NCI-H526 (cell line): ENCODE measurements around the gene SPACA4.
"Not testable (repeated sequence)": the region's sequence is repeated elsewhere in the genome, so short reads cannot be mapped to it uniquely, and the experiment has no call there.

Experiments used
- DNase-seq, 2 experiments: peaks; one replicate each; lab custom pipeline; 2025; lab: John Stamatoyannopoulos, UW

Gene SPACA4

DNA sequence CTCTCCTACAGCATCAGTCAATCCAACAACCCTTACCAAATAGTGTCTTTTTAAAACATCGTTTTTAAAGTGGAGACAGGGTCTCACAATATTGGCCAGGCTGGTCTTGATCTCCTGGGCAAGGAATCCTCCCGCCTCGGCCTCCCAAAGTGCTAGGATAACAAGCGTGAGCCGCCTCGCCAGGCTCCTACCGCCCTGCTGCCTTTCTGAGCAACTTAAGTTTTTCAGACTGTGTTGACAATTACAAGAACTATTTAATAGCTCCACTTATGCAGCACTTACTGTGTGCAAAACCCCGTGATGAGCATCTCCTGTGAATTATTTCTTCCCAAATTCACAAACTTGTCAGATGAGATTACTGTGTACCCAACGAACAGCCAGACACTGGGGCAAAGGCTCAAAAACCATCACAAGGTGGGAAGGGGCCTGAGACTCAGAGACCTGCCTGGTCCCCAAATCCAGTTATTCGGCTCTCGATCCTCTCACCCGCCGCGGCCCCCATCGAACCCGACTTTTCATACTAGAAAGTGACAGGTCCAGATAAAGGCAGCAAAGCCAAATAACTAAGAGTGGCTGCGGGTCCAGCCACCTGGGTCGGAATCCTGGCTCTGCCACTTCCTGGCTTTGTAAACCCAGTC lies 11.9 kb downstream of the SPACA4 start:
- DNase-seq = no peak

DNA sequence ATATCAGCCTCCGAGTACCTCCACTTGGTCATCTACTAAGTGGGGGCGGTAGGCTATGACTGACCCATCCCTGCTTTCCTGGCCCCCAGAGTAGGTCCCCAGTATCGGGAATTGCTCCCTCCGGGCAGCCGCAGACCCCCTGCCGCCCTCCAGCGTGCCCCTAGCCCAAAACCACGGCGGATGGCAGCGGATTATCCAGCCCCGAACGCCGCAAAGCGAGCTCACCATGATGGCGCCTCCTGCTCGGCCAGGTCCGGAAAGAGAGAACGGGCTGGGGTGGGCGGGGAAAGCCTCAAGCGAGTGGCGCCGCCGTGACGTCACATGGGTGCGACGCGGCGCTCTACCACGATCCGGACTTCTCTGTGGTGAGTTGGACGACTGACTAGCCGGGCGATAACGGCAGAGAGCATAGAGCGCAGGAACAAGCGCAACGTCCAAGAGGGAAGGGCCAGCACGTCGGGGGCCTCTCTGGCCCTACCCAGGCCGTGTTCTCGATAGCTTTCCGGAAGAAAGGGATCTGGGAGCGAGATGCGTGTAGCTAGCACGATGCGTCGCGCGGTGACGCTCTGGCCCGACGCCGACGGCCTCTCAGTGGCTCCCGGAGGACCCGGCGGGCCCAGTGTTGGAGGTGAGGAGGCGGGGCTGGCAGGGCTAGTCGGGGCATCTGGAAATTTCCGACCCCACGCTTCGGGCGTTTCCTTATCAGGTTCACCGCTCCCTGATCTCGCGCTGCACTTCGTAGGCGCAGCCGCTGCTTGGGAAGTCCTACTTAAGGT lies 12.6 kb downstream of the SPACA4 start, which contains the start of the genes RPL18 and SPHK2:
RPL18 (minus strand) TSS at position 263 of the 776 bp plus-strand sequence; CDS start at position 228, 35 bp downstream.
SPHK2 (plus strand) TSS at position 591 of the 776 bp plus-strand sequence. CDS start 1,009 bp downstream, outside the sequence.
- DNase-seq = peak; percentile 98 to 99

DNA sequence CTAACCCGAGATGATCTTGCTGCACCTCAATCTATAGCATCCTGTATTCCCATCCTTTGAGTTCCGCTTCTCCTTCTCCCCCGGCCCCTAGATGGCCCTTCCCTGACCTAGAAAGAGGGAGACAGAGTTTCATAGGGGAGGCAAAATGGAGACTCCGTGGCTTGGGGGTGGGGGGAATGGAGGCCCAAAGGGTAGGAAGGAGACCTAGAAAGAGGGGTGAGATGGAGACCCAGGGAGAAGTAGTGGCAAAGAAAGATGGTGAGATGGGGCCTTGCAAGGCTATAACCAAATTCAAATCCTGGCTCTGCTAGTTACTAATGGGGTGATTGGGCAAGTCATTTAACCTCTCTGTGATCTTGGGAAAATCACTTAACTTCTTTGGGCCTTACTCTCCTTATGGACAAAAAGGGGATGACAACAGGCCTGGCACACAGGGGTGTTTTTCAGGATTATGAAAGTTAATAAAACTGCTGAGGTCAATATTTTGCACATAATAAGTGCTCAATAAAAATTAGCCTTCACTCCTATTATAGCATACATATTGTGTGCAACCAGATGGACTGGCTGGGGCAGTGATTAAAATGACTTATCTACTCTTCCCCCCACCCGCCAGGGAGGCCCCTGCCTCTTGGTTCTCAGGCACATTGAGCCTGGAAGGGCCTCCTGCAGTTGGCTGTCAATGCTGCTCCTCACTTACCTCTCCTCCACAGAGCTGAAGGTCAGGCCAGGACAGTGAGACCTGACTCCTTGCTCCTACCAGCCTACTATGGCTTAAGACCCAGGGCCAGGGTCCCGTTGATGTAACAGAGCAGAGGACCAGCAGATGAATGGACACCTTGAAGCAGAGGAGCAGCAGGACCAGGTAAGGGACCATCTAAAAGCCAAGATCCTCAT lies 13.4 kb downstream of the SPACA4 start:
- no peak for DNase-seq

DNA sequence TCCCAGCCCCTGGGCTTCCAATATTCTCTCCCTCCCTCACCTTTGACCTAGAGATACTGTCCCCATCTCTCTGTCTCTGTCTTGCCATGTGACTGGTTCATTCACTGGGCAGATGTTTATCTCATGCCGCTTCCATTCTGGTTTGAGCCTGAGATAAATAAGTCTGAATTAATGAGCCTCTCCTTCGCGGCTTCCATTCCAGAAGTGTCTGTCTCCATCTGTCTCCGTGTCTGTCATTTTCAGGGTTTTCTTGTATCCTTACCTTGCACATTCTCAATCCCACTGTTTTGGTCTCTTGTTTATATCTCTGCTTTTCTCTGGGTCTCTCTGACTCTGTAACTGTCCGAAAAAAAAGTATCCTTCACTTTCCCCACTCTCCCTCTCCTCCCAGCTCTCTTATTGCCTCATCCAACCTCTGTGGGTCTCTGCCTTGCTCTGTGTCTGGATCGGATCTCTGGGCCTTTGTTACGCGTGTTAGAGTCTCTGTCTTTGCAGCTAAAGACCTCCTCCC lies 17.1 kb downstream of the SPACA4 start:
- DNase-seq = no peak

DNA sequence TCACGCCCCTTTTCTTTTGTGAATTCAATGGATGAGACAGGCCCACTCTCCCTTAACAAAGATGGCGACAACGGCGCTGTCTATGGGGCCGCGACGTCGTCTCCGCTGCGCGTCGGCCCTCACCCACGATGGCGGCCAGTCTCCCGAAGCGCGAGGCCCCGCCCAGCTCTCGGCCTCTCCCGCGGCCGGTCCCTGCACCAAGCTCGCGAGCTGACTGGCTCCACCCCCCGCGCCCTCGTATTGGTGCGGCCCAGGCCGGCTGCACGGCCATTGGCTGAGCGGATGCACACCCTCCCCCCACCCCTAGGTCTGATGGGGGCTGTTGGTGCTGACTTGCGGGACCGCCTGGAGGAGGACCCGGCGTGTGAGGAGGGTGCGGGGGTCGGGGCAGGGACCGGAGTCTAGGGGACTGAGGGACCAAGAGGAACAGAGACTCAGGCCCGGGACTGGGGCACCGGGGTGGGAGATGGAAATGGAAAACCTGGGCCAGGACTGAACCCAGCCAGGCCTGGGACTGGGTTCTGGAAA lies 17.6 kb downstream of the SPACA4 start:
- peak; percentile 94 to 99 for DNase-seq

DNA sequence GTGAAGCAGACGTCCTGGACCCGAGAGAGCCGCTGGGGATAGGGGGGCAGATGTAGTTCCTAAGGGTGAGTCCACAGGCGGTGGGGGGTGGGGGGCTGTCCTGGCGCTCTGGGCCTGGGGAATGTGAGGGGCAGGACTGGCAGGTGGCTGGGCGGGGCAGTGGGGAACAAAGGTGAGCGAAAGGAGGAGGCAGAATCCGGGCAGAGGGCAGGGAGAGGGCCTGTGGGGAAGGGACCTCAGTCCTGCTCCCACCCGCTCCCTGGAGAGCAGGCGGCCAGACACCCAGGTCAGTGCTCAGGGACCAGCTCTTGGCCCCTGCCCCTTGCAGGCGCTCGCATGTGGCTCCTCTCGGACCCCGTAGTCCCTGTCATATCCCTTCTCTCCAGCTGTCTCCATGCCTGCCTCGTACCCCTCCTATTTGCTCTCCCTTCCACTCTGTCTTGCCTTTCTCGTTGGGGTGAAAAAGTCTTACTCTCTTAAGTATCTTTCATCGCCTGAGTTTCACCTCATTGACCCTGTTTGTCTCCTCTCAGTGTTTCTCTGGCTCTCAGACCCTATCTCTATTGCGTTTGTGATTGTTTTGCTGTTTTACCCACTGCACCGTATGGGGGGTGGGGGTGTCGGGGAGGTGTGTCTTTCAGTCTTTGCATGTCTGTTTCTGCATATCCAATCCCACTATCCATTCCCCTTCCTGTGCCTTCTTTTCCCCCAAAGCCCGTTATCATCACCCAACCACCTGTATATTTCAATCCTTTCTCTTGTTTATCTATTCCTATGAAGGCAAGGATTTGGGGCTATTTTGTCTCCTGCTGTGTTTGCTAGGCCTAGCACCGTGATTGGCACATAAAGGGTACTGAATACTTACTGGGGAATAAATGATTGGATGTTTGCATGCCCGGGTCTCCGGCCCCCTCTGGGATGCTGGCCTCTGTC lies 18.5 kb downstream of the SPACA4 start:
- peak in 1 of 2 experiments; percentile 48 for DNase-seq

DNA sequence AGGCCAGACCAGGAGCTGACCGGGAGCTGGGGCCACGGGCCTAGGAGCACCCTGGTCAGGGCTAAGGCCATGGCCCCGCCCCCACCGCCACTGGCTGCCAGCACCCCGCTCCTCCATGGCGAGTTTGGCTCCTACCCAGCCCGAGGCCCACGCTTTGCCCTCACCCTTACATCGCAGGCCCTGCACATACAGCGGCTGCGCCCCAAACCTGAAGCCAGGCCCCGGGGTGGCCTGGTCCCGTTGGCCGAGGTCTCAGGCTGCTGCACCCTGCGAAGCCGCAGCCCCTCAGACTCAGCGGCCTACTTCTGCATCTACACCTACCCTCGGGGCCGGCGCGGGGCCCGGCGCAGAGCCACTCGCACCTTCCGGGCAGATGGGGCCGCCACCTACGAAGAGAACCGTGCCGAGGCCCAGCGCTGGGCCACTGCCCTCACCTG lies 19.4 kb downstream of the SPACA4 start:
- no peak for DNase-seq

DNA sequence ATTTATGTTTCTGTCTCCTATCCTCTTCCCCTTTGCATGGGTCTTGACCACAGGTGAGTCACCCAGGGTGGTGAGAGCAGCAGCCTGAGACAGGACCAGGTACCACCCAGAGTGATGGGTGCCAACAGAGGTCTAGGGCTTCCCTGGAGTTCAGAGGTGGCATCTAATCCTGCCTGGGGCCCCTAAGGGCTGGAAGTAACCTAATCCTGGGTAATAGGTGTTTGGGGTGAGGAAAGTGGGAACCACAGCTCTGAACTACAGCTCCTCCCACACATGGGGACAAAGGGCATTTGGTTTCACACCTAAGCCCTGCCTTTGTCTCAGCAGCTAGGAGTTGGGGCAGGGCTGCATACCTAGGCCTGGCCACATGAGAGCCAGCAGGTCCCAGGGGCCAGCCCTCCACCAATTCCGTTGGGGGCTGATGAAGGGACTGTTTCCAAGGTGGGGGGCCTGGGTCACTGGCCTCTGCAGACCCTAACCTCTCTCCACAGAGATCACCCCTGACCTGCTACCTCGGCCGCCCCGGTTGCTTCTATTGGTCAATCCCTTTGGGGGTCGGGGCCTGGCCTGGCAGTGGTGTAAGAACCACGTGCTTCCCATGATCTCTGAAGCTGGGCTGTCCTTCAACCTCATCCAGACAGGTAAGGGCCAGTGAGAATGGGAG lies 20.8 kb downstream of the SPACA4 start:
- DNase-seq = no peak

DNA sequence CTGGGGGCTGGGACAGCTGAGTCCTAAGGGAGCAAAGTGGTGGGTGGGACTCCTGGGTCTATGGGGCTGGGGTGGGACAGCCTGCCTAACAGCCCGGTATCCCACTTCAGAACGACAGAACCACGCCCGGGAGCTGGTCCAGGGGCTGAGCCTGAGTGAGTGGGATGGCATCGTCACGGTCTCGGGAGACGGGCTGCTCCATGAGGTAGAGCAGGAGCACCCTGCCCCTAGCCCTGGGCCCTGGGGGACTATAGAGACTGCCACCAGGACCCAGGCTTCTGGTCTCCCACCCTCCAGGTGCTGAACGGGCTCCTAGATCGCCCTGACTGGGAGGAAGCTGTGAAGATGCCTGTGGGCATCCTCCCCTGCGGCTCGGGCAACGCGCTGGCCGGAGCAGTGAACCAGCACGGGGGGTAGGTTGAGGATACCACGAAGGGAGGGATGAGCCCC lies 21.3 kb downstream of the SPACA4 start:
- DNase-seq = no peak

DNA sequence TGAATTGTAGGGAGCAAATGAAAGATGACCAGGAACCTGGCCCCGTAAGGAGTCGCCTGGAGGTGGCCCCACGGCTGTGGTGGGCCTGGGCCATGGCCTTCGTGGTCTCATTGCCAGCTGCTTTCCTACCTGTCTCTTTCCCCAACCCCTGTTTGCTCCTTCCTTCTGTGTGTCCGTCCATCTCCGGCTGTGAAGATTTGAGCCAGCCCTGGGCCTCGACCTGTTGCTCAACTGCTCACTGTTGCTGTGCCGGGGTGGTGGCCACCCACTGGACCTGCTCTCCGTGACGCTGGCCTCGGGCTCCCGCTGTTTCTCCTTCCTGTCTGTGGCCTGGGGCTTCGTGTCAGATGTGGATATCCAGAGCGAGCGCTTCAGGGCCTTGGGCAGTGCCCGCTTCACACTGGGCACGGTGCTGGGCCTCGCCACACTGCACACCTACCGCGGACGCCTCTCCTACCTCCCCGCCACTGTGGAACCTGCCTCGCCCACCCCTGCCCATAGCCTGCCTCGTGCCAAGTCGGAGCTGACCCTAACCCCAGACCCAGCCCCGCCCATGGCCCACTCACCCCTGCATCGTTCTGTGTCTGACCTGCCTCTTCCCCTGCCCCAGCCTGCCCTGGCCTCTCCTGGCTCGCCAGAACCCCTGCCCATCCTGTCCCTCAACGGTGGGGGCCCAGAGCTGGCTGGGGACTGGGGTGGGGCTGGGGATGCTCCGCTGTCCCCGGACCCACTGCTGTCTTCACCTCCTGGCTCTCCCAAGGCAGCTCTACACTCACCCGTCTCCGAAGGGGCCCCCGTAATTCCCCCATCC lies 22.1 kb downstream of the SPACA4 start:
- no peak for DNase-seq

DNA sequence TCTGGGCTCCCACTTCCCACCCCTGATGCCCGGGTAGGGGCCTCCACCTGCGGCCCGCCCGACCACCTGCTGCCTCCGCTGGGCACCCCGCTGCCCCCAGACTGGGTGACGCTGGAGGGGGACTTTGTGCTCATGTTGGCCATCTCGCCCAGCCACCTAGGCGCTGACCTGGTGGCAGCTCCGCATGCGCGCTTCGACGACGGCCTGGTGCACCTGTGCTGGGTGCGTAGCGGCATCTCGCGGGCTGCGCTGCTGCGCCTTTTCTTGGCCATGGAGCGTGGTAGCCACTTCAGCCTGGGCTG lies 22.7 kb downstream of the SPACA4 start:
- no peak for DNase-seq

DNA sequence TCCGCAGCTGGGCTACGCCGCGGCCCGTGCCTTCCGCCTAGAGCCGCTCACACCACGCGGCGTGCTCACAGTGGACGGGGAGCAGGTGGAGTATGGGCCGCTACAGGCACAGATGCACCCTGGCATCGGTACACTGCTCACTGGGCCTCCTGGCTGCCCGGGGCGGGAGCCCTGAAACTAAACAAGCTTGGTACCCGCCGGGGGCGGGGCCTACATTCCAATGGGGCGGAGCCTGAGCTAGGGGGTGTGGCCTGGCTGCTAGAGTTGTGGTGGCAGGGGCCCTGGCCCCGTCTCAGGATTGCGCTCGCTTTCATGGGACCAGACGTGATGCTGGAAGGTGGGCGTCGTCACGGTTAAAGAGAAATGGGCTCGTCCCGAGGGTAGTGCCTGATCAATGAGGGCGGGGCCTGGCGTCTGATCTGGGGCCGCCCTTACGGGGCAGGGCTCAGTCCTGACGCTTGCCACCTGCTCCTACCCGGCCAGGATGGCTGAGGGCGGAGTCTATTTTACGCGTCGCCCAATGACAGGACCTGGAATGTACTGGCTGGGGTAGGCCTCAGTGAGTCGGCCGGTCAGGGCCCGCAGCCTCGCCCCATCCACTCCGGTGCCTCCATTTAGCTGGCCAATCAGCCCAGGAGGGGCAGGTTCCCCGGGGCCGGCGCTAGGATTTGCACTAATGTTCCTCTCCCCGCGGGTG lies 23.2 kb downstream of the SPACA4 start:
- peak; percentile 60 to 69 for DNase-seq

DNA sequence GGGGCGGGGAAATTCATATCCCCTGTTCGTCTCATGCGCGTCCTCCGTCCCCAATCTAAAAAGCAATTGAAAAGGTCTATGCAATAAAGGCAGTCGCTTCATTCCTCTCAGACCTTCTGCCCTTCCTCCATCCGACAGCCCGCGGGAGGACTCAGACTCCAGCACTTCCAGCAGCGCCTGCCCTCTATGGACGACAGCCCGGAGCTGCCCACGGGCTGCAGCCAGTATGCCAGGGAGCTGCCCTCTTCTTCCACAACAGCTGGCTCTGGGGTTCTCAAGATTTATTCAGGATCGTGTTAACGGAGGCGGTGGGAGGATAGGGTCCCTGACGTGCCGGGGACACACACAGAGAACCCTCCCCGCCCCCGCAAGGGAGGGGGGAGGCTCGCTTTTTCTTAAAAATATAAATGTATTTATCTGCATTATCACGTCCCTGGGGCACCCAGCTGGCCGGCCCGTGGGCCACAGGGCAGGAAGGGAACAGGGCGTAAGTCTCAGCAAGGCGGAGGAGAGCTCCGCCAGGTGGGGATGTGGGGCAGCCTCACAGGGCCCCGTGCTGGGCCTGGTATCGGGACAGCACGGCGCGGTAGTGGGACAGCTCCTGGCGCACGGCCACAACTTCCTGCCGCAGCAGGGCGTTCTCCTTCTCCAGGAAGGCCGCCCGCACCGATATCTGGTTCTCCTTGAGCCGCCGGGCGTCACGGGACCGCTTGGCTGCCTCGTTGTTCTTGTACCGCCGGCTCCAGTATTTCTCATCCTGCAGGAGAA lies 23.9 kb downstream of the SPACA4 start:
- no peak for DNase-seq

DNA sequence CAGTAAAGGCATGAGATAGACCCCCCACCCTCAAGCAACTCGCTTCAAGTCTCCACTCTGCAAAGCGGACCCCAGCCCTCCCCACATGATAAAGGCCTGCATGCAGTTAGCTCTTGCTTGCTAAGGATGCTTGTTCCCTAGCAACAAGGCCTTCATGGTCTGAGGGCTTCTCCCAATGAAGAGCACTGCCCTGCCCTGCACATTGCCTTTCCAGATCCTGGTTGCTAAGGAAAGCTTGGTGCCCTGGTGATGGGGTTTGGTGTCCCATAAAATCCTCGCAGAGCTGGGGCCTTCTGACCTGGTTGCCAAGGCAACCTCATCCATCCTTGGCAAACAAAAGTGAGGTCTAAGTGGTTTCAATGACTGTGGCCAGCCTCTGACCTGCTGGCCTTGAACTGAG lies 24.7 kb downstream of the SPACA4 start:
- DNase-seq = no peak

DNA sequence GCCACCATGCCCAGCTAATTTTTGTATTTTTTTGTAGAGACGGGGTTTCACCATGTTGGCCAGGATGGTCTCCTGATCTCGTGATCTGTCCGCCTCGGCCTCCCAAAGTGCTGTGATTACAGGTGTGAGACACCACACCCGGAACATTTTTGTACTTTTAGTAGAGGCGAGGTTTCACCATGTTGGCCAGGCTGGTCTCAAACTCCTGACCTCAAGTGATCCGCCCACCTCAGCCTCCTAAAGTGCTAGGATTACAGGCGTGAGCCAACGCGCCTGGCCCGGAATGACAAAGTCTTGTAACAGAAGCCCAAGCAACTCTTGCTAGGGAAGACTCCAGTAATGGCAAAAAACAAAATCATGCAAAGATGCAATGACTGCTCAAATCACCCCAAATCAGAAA lies 25.7 kb downstream of the SPACA4 start:
- not testable (repeated sequence) for DNase-seq

DNA sequence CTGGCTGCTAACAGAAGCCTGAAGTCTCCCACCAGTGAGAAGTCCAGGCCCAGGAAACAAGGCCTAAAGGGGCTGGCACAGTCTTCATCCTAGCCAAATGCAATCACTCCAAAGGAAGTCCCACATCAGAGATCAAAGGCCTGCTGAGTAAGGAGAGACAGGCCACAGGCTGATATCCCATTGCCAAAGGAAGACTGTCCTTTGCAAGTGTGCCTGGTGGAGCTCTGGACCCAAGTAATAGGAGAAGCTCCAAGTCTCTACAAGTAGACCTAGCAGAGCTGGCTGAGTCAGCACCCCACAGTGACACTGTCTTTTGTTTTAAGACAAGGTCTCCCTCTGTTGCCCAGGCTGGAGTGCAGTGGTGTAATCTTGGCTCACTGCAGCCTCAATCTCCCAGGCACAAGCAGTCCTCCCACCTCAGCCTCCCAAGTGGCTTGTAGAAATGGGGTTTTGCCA lies 26.2 kb downstream of the SPACA4 start:
- no peak for DNase-seq

DNA sequence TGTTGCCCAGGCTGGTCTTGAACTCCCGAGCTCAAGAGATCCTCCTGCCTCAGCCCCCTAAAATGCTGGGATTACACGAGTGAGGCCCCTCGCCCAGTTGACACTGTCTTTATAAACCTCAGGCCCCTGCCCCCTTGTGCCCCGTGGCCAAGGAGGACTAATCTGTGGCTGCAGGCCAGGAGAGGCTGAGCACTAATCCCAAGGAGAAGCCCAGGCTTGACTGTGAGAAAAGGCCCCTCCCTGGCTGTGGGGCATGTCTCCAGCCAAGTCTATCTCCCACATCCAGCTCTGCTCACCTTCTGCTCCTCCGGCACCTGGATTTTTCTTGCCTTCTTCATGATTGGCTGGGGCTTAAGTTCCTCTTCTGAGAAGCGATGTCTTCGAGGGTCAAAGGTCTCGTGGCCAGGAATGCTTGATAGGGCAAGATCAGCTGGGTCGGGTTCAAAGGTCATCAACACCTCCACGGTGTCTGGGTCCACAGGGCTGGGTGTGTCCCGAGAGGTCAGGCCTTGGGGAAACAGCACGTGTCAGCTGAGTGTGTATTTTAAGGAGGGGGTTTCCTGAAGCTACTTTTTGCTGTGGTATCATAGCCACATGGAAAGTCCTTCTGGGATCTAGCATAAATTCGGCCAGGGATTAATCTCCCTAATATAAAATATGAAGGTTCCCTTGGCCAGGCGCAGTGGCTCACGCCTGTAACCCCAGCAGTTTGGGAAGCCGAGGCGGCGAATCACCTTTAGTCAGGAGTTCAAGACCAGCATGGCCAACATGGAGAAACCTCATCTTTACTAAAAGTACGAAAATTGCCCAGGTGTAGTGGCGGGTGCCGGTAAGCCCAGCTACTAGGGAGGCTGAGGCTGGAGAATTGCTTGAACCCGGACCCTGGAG lies 26.9 kb downstream of the SPACA4 start:
- DNase-seq = no peak
